Measurements from ENCODE around the gene CYYR1.
A peak's percentile ranks its signal among the peaks of the same experiment; 100 is the strongest.
"Not testable (repeated sequence)": the region's sequence is repeated elsewhere in the genome, so short reads cannot be mapped to it uniquely, and the experiment has no call there.

Gene CYYR1

GRCh38 chr21:26465916-26466315 is 107.2 kb downstream of the CYYR1 start:
- Mint-ChIP-seq H3K4me3 (no peak overlapping the region), H3K36me3 (ENCODE audit: low read depth) (peaks cover 15% of the 10 kb centered on the region), H3K27me3 (ENCODE audit: low read depth) (no peaks in the 10 kb centered on the region), H3K9me3 (no peaks in the 10 kb centered on the region), H3K27ac (peak overlapping the region in 1 of 3 experiments; percentile 25), H3K4me1 (peaks cover 13% of the 10 kb centered on the region)
- TF ChIP-seq CTCF (IDR thresholded peaks at IDR 0.05; ENCODE audit: unreplicated experiment in 3 of 3): no peak

DNA sequence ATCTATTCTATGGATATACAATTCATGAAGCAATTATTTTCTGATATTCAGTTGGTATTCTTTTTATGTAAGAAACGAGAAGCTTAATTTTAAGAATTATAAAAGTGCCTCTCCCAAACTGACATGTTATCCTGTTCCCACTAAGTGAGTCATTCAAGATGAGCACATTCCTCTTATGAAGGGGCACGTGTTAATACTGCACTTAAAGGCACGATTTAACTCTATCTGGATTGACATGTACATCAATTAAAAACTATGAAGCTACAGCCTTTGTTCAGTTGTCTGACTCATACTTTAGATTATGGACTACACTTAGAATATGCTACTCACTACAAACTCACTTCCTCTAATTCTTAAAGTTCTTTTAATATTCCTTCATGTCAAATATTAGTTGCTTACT is 111.6 kb downstream of the CYYR1 start:
- TF ChIP-seq CTCF (IDR thresholded peaks at IDR 0.05; ENCODE audit: unreplicated experiment in 3 of 3): no peak
- H3K36me3 Mint-ChIP-seq (ENCODE audit: low read depth): no peaks in the 10 kb centered on the region
- peaks cover 7% of the 10 kb centered on the region for H3K4me1 Mint-ChIP-seq

DNA sequence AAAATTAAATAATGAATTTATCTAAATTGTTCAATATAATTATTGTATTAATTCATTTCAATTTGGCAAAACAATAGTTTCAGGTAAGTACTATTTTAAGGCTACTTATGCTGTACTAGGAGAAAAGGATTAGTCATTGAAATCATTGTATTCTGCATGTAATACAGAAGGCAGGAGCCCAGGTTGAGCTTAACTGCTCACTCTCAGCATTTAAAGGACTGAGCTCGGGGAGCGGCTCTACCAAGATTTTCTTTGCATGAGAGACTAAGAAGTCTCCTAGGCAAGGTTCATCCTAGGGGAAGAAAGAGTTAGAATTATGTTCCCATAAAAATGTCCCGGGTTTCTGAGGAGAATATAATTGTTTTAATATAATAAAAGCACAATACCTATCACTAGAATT is 112.5 kb downstream of the CYYR1 start:
- H3K27me3 Mint-ChIP-seq (ENCODE audit: low read depth): no peaks in the 10 kb centered on the region
- H3K36me3 Mint-ChIP-seq (ENCODE audit: low read depth): no peaks in the 10 kb centered on the region
- no peak for TF ChIP-seq CTCF (IDR thresholded peaks at IDR 0.05; ENCODE audit: unreplicated experiment in 3 of 3)
- H3K27ac Mint-ChIP-seq: no peak overlapping the region
- H3K4me1 Mint-ChIP-seq: peaks cover 7% of the 10 kb centered on the region
- H3K4me3 Mint-ChIP-seq: no peak overlapping the region
- H3K9me3 Mint-ChIP-seq: peaks cover 2% of the 10 kb centered on the region

More for the DNA sequence above, 111.6 kb downstream of the CYYR1 start:
- no peaks in the 10 kb centered on the region for H3K27me3 Mint-ChIP-seq (ENCODE audit: low read depth)
- peaks cover 2% of the 10 kb centered on the region for H3K9me3 Mint-ChIP-seq
- no peak overlapping the region for H3K27ac Mint-ChIP-seq
- H3K4me3 Mint-ChIP-seq: no peak overlapping the region

DNA sequence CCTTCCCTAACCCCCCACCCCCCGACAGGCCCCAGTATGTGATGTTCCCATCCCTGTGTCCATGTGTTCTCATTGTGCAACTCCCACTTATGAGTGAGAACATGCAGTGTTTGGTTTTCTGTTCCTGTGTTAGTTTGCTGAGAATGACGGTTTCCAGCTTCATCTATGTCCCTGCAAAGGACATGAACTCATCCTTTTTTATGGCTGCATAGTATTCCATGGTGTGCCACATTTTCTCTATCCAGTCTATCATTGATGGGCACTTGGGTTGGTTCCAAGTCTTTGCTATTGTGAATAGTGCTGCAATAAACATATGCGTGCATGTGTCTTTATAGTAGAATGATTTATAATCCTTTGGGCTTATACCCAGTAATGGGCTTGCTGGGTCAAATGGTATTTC is 114.2 kb downstream of the CYYR1 start:
- H3K27me3 Mint-ChIP-seq (ENCODE audit: low read depth); H3K9me3 Mint-ChIP-seq; H3K27ac Mint-ChIP-seq; H3K4me1 Mint-ChIP-seq; H3K36me3 Mint-ChIP-seq (ENCODE audit: low read depth); H3K4me3 Mint-ChIP-seq: not testable (repeated sequence)

DNA sequence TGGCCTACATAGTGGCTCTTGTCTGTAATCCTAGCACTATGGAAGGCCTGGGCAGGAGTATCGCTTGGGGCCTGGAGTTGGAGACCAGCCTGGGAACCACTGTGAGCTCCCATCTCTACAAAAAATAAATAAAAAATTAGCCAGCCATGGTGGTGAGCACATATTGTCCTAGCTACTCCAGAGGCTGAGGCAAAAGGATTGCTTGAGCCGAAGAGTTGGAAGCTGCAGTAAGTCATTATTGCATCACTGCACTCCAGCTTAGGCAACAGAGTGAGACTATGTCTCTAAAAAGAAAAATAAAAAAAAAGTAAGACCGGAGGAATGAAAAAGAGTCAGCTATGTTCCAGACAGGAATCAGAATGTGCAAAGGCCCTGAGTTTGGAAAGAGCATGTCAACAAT is 115.3 kb downstream of the CYYR1 start:
- Mint-ChIP-seq H3K27ac (no peak overlapping the region), H3K27me3 (ENCODE audit: low read depth) (no peaks in the 10 kb centered on the region), H3K4me3 (no peak overlapping the region), H3K36me3 (ENCODE audit: low read depth) (no peaks in the 10 kb centered on the region), H3K9me3 (peaks cover 2% of the 10 kb centered on the region), H3K4me1 (no peaks in the 10 kb centered on the region)
- TF ChIP-seq CTCF (IDR thresholded peaks at IDR 0.05; ENCODE audit: unreplicated experiment in 3 of 3): no peak

GRCh38 chr21:26453267-26453666 is 119.8 kb downstream of the CYYR1 start:
- H3K9me3 Mint-ChIP-seq: no peaks in the 10 kb centered on the region
- peak overlapping the region in 2 of 3 experiments; percentile 22 to 66 for H3K27ac Mint-ChIP-seq
- no peaks in the 10 kb centered on the region for H3K27me3 Mint-ChIP-seq (ENCODE audit: low read depth)
- peaks cover 10% of the 10 kb centered on the region for H3K4me1 Mint-ChIP-seq
- no peak for TF ChIP-seq CTCF (IDR thresholded peaks at IDR 0.05; ENCODE audit: unreplicated experiment in 3 of 3)
- H3K4me3 Mint-ChIP-seq: no peak overlapping the region
- no peaks in the 10 kb centered on the region for H3K36me3 Mint-ChIP-seq (ENCODE audit: low read depth)

Data from nephron (organoid).